Natural killer cell (primary cell): ENCODE data around the gene PURA. TPM values are rescaled to one million over a fixed set of nuclear protein-coding genes. Genes with fewer than 3 reads are reported as not detected.

Experiments
- ATAC-seq, 3 donors: fragments of 150-1000 bp in 2 of 3; fragments of 200-7000 bp in 1 of 3; cut with Tn5 transposase; 1 replicate in 1 of 3; 2 replicates in 2 of 3; pipeline ENCODE4 v1.10.0; 2021; ENCODE audit warnings: mild to moderate bottlenecking in 2 of 3, moderate library complexity in 2 of 3
- DNase-seq, 2 donors: peaks; one replicate each; pipeline versions ENCODE4 v3.0.0 to v3.0.0-alpha.2; 2013 to 2021; ENCODE audit warnings: mixed read lengths in 1 of 2
- H3K27ac ChIP-seq: one replicate; pipeline ENCODE4 v1.5.1; 2013; ENCODE audit warnings: mild to moderate bottlenecking, low read length
- H3K27me3 ChIP-seq: one replicate; pipeline ENCODE4 v1.6.1; 2013; ENCODE audit warnings: low read length; ENCODE audit not compliant: control insufficient read depth, insufficient read depth
- H3K36me3 ChIP-seq: one replicate; pipeline ENCODE4 v1.6.1; 2013; ENCODE audit warnings: low read length; ENCODE audit not compliant: control insufficient read depth, insufficient read depth
- H3K4me1 ChIP-seq: one replicate; pipeline ENCODE4 v1.6.1; 2013; ENCODE audit warnings: low read length; ENCODE audit not compliant: control insufficient read depth, insufficient read depth
- H3K4me3 ChIP-seq: one replicate; pipeline ENCODE4 v1.5.1; 2013; ENCODE audit warnings: low read length
- H3K9me3 ChIP-seq: one replicate; pipeline ENCODE4 v1.6.1; 2013; ENCODE audit warnings: low read length; ENCODE audit not compliant: control insufficient read depth, insufficient read depth
- H3K27ac Mint-ChIP-seq, 2 donors: one replicate each; pipeline ENCODE4 v1.8.0; 2022; ENCODE audit warnings: mild to moderate bottlenecking in 2 of 2, mixed read lengths in 2 of 2, moderate library complexity in 1 of 2
- H3K27me3 Mint-ChIP-seq, 2 donors: one replicate each; pipeline ENCODE4 v1.8.0; 2022; ENCODE audit warnings: low read depth in 2 of 2, mixed read lengths in 2 of 2
- H3K36me3 Mint-ChIP-seq: one replicate; pipeline ENCODE4 v1.8.0; 2022; ENCODE audit warnings: mixed read lengths
- H3K4me1 Mint-ChIP-seq, 2 donors: one replicate each; pipeline ENCODE4 v1.8.0; 2022; ENCODE audit warnings: mixed read lengths in 2 of 2
- H3K4me3 Mint-ChIP-seq: one replicate; pipeline ENCODE4 v1.8.0; 2022; ENCODE audit warnings: mild to moderate bottlenecking, moderate library complexity, mixed read lengths
- H3K9me3 Mint-ChIP-seq, 2 donors: one replicate each; pipeline ENCODE4 v1.8.0; 2022; ENCODE audit warnings: mixed read lengths in 2 of 2
- CTCF ChIP-seq: fragments of 200-600 bp; IDR thresholded peaks from one replicate; pipeline ENCODE4 v1.8.0; 2022; ENCODE audit warnings: antibody characterized with exemption
- WGBS: methylation state at CpG from one replicate; pipeline ENCODE4 v1.1.7; 2013; ENCODE audit warnings: missing lambda C conversion rate; ENCODE audit not compliant: insufficient coverage; 5-methylcytosine and 5-hydroxymethylcytosine counted together
- intact Hi-C: fragments of 100-400 bp; cut with micrococcal nuclease; formaldehyde crosslinking; loops from one replicate; pipeline ENCODE4 v1.14.2; 2022
- total RNA-seq, 4 donors: library from RNA; stranded (reverse); fragments of 120-200 nt in 1 of 4; gene quantifications; one replicate each; pipeline versions ENCODE4 v1.2.3 to v1.2.4, GENCODE V29; 2013 to 2022

The PURA gene
- total RNA-seq, 3 donors from 2014 or later (not counting 1 experiment from before 2014, with no cell fraction given): 8.1 to 12.0 (median 9.8) TPM

GRCh38 chr5:140145256-140145655 lies 31.3 kb downstream of the PURA start:
- H3K9me3 ChIP-seq: no peaks in the 10 kb centered on the region
- 89% methylated on average over 3 of the region's 3 CpGs for WGBS
- Mint-ChIP-seq H3K36me3 (no peaks in the 10 kb centered on the region), H3K4me1 (peaks cover 8 to 28% of the 10 kb centered on the region in 2 donors), H3K9me3 (no peaks in the 10 kb centered on the region), H3K27ac (no peak overlapping the region), H3K27me3 (peaks cover 29% of the 10 kb centered on the region in 2 donors), H3K4me3 (peak overlapping the region; percentile 45)
- intact Hi-C loops: no loop called here
- TF ChIP-seq CTCF: no peak
- DNase-seq: no peak
- ATAC-seq: no peak
- peaks cover 14% of the 10 kb centered on the region for H3K4me1 ChIP-seq
- peaks cover 18% of the 10 kb centered on the region for H3K27me3 ChIP-seq
- no peak overlapping the region for H3K4me3 ChIP-seq
- H3K36me3 ChIP-seq: no peaks in the 10 kb centered on the region
- no peak overlapping the region for H3K27ac ChIP-seq

DNA sequence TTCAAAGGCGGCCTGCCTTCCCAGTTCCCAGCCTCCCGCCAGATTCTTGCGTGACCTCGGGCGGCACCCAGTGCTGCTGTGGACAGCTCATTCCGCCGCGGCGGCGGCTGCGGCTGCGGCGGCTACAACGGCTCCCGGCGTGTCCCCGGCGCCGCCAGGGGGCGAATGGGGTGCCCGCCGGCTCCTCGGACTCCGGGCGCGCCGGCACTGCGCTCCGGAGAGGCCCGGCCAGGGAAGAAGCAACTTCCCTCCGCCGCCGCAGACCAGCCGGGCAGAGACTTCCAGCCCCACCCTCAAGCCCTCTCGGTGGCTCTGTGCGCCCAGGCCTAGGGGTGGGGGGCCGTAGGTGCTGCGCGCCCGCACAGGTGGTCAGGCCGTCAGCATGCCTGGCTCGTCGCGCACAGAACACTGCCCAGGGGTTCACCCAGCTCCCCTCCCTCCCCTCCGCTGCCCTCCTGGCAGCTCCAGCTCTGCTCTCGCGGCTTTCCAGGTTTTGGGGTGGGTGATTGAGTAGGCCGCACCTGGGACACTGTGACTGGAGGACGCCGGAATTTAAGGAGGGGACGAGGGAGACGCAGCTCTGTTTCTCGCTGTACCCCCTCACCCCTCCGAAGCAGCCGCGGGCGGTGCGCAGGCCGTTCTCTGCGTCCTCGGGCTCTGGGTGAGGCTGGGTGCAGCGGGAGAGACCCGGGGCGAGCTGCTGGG lies 32.1 kb downstream of the PURA start:
- intact Hi-C loops: no loop called here
- no peak overlapping the region for H3K27ac ChIP-seq
- peak; percentile 45 for TF ChIP-seq CTCF
- peaks cover 14% of the 10 kb centered on the region for H3K4me1 ChIP-seq
- peaks cover 18% of the 10 kb centered on the region for H3K27me3 ChIP-seq
- Mint-ChIP-seq H3K36me3 (no peaks in the 10 kb centered on the region), H3K27me3 (peaks cover 29% of the 10 kb centered on the region in 2 donors), H3K9me3 (no peaks in the 10 kb centered on the region), H3K4me1 (peaks cover 8 to 28% of the 10 kb centered on the region in 2 donors), H3K27ac (no peak overlapping the region), H3K4me3 (no peak overlapping the region)
- no peak overlapping the region for H3K4me3 ChIP-seq
- ATAC-seq (peak; percentile 55 to 77 (median 76)), DNase-seq (peak; percentile 54 to 75)
- no peaks in the 10 kb centered on the region for H3K36me3 ChIP-seq
- 4% methylated on average over 63 of the region's 64 CpGs for WGBS
- H3K9me3 ChIP-seq: no peaks in the 10 kb centered on the region

GRCh38 chr5:140146523-140146842 lies 32.6 kb downstream of the PURA start:
- Mint-ChIP-seq H3K27ac (no peak overlapping the region), H3K4me1 (peaks cover 8 to 28% of the 10 kb centered on the region in 2 donors), H3K4me3 (peak overlapping the region; percentile 28), H3K9me3 (no peaks in the 10 kb centered on the region), H3K27me3 (peaks cover 29% of the 10 kb centered on the region in 2 donors), H3K36me3 (no peaks in the 10 kb centered on the region)
- Histone ChIP-seq H3K36me3 (no peaks in the 10 kb centered on the region), H3K4me1 (peaks cover 14% of the 10 kb centered on the region), H3K9me3 (no peaks in the 10 kb centered on the region), H3K27ac (no peak overlapping the region), H3K4me3 (no peak overlapping the region), H3K27me3 (peaks cover 18% of the 10 kb centered on the region)
- WGBS: 32% methylated on average over 14 of the region's 14 CpGs
- ATAC-seq: no peak
- TF ChIP-seq CTCF: no peak
- intact Hi-C loops: no loop called here
- no peak for DNase-seq

DNA sequence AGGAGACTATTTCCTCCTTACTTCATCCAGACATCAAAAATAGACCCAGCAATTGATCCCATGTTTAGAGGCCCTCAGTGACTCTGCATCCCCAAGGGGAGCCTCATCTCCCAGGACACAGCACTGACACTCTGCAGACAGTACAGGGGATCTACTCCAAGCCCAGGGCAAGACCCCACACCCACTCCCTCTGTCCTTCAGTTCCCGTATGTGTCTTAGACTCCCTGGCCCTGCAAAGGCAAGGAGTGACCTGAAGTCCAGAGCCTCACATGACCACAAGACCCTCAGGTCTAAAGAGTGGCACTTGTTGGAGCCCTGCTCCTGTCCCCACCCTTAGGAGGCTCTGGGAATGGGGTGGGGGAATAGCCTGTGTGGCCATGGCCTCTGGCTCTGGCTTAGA lies 33.6 kb downstream of the PURA start:
- Mint-ChIP-seq H3K9me3 (no peaks in the 10 kb centered on the region), H3K27ac (no peak overlapping the region), H3K27me3 (peaks cover 29% of the 10 kb centered on the region in 2 donors), H3K4me3 (no peak overlapping the region), H3K4me1 (peaks cover 8 to 34% of the 10 kb centered on the region in 2 donors), H3K36me3 (no peaks in the 10 kb centered on the region)
- intact Hi-C loops: no loop called here
- Histone ChIP-seq H3K9me3 (no peaks in the 10 kb centered on the region), H3K27ac (no peak overlapping the region), H3K4me1 (peaks cover 16% of the 10 kb centered on the region), H3K27me3 (peaks cover 18% of the 10 kb centered on the region), H3K36me3 (no peaks in the 10 kb centered on the region), H3K4me3 (no peak overlapping the region)
- no peak for DNase-seq
- no peak for ATAC-seq
- no peak for TF ChIP-seq CTCF
- WGBS: 94% methylated on average over 1 of the region's 1 CpG
